MM.1S (cell line): ENCODE results near the gene PVRIG.

Source experiments
- CTCF ChIP-seq: fragments of 300-600 bp; sonication (generic); IDR thresholded peaks from 2 replicates; pipeline ENCODE4 v1.5.1; 2016; ENCODE audit warnings: antibody characterized with exemption, low read length, mixed read lengths
- EZH2 ChIP-seq: fragments of 300-600 bp; sonication (generic); optimal IDR thresholded peaks from 2 replicates; pipeline ENCODE3; 2017; ENCODE audit warnings: low read depth, mild to moderate bottlenecking, antibody characterized with exemption, low read length, mixed read lengths

- no peak for TF ChIP-seq EZH2
- TF ChIP-seq CTCF: no peak
These were observed 45.2 kb upstream of the PVRIG start for GRCh38 chr7:100174582-100174981.
